Astrocyte (in vitro differentiated cells and primary cell): ENCODE measurements around the gene MTLN. TPM values are rescaled to one million over a fixed set of nuclear protein-coding genes. Genes with fewer than 3 reads are reported as not detected.

Source experiments
- DNase-seq: peaks from one replicate; pipeline ENCODE4 v3.0.0-alpha.2; 2010; ENCODE audit warnings: low read depth
- FAIRE-seq: peaks from 2 replicates; lab custom pipeline; 2011; peaks lifted over from hg19 to GRCh38; lab: Jason Lieb, UNC
- H2AFZ ChIP-seq: 2 replicates; pipeline ENCODE4 v1.6.0; 2012; ENCODE audit warnings: low read depth, low read length, inconsistent platforms
- H3K27ac ChIP-seq: 2 replicates; pipeline ENCODE4 v1.5.1; 2011; ENCODE audit warnings: low read depth, low read length, inconsistent platforms
- H3K27me3 ChIP-seq: 2 replicates; pipeline ENCODE4 v1.6.0; 2011; ENCODE audit warnings: low read length, inconsistent platforms; ENCODE audit not compliant: insufficient read depth
- H3K36me3 ChIP-seq: 2 replicates; pipeline ENCODE4 v1.5.1; 2011; ENCODE audit warnings: low read length, inconsistent platforms; ENCODE audit not compliant: insufficient read depth
- H3K4me1 ChIP-seq: 2 replicates; pipeline ENCODE4 v1.5.1; 2011; ENCODE audit warnings: low read length, inconsistent platforms; ENCODE audit not compliant: insufficient read depth
- H3K4me2 ChIP-seq: 2 replicates; pipeline ENCODE4 v1.6.0; 2012; ENCODE audit warnings: low read length, inconsistent platforms
- H3K4me3 ChIP-seq: 2 replicates; pipeline ENCODE4 v1.5.1; 2011; ENCODE audit warnings: low read depth, mild to moderate bottlenecking, low read length, inconsistent platforms; ENCODE audit not compliant: insufficient read depth
- H3K79me2 ChIP-seq: 2 replicates; pipeline ENCODE4 v1.6.0; 2012; ENCODE audit warnings: mild to moderate bottlenecking, low read length, inconsistent platforms; ENCODE audit not compliant: insufficient read depth
- H3K9ac ChIP-seq: 2 replicates; pipeline ENCODE4 v1.6.0; 2012; ENCODE audit warnings: mild to moderate bottlenecking, low read length, inconsistent platforms
- H3K9me3 ChIP-seq: 2 replicates; pipeline ENCODE4 v1.5.1; 2012; ENCODE audit warnings: low read depth, mild to moderate bottlenecking, low read length, inconsistent platforms; ENCODE audit not compliant: insufficient read depth
- H4K20me1 ChIP-seq: 2 replicates; pipeline ENCODE4 v1.6.0; 2012; ENCODE audit warnings: low read length, inconsistent platforms; ENCODE audit not compliant: insufficient read depth
- H3K27ac Mint-ChIP-seq: one replicate; pipeline ENCODE4 v1.8.0; 2021; ENCODE audit warnings: mild to moderate bottlenecking, mixed read lengths; ENCODE audit not compliant: unreplicated experiment
- H3K27me3 Mint-ChIP-seq: one replicate; pipeline ENCODE4 v1.8.0; 2021; ENCODE audit warnings: low read depth, mixed read lengths; ENCODE audit not compliant: unreplicated experiment
- H3K36me3 Mint-ChIP-seq: one replicate; pipeline ENCODE4 v1.8.0; 2021; ENCODE audit warnings: low read depth, mixed read lengths; ENCODE audit not compliant: unreplicated experiment
- H3K4me1 Mint-ChIP-seq: one replicate; pipeline ENCODE4 v1.8.0; 2021; ENCODE audit warnings: low read depth, mixed read lengths; ENCODE audit not compliant: unreplicated experiment
- H3K4me3 Mint-ChIP-seq: one replicate; pipeline ENCODE4 v1.8.0; 2021; ENCODE audit warnings: mild to moderate bottlenecking, moderate library complexity, mixed read lengths; ENCODE audit not compliant: unreplicated experiment
- H3K9me3 Mint-ChIP-seq: one replicate; pipeline ENCODE4 v1.8.0; 2021; ENCODE audit warnings: mild to moderate bottlenecking, mixed read lengths; ENCODE audit not compliant: unreplicated experiment
- EZH2 ChIP-seq: IDR thresholded peaks from 2 replicates; pipeline ENCODE4 v1.6.1; 2012; ENCODE audit warnings: mild to moderate bottlenecking, low read length, inconsistent platforms; ENCODE audit not compliant: insufficient read depth
- total RNA-seq: library from RNA; stranded (reverse); gene quantifications from 2 replicates; pipeline ENCODE4 v1.2.1, GENCODE V29; 2021
- TF ChIP-seq, protein P1 (sequence below): IDR thresholded peaks from 2 replicates; pipeline ENCODE4 v1.5.1; 2011; ENCODE audit warnings: low read depth, mild to moderate bottlenecking, inconsistent platforms, low read length, moderate library complexity; ENCODE audit not compliant: insufficient read depth

The MTLN gene
- total RNA-seq, 1 donor from 2014 or later, result 22.2 TPM

DNA sequence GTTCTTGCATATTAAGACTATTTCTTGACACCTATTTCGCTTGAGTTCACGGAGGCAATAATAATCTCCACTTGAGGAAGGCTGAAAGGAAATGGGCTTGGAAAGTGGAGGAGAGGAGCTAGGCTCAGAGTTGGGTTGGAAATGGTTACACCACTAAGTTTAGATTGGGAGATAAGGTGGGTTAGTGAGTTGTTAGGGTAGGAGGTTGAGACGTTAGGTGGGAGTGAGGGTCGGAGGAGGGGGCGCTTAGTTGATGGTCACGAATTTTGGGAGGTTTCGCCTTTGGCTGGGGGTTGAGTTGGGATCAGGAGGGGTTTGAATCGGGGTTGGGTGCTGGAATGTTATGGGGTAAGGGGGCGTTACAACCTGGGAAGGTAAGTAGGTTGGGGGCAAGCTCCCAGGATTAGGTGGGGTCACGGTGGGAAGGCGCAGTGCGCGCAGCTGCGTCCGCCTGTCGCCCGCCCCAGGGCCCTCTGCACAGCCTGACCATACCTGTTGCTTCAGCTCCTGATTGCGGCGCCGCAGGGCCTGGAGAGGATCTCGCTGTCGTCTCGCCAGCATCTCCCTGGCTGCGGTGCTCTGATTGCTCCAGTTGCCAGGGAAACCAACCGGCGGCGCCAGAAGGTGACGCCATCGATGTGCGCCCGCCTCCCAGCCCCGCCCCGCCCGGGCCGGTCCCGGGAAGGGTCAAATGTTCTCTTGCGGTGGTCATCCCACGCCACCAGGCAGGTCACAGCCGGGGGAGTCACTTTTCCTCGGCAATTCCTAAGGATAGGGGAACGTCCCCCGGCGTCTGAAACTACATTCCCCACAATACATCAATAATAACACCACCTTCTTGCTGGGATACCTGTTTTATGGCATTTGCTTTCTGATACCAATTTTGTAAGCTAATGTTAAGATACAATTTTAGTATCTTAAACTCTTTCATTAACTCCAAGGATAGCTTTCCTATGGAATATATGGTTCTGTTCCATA is 7.7 kb downstream of the MTLN start, which contains the start of gene NPHP1:
TSS of gene NPHP1 (minus strand) at position 606 of the 978 bp plus-strand sequence. CDS start at position 561, 45 bp downstream.
- peaks cover 2% of the 10 kb centered on the region for H3K4me1 Mint-ChIP-seq
- Histone ChIP-seq H3K27ac (peak within 1 kb of the TSS; percentile 51), H3K36me3 (no peaks in the 10 kb centered on the region), H3K27me3 (no peaks in the 10 kb centered on the region), H3K9me3 (no peaks in the 10 kb centered on the region), H3K9ac (peak within 1 kb of the TSS; percentile 86), H3K4me3 (peak within 1 kb of the TSS; percentile 71), H3K4me2 (peak within 1 kb of the TSS; percentile 98), H3K79me2 (no peaks in the 10 kb centered on the region), H4K20me1 (no peaks in the 10 kb centered on the region), H2AFZ (peak within 1 kb of the TSS; percentile 93), H3K4me1 (peaks cover 6% of the 10 kb centered on the region)
- TF ChIP-seq, protein P1, sequence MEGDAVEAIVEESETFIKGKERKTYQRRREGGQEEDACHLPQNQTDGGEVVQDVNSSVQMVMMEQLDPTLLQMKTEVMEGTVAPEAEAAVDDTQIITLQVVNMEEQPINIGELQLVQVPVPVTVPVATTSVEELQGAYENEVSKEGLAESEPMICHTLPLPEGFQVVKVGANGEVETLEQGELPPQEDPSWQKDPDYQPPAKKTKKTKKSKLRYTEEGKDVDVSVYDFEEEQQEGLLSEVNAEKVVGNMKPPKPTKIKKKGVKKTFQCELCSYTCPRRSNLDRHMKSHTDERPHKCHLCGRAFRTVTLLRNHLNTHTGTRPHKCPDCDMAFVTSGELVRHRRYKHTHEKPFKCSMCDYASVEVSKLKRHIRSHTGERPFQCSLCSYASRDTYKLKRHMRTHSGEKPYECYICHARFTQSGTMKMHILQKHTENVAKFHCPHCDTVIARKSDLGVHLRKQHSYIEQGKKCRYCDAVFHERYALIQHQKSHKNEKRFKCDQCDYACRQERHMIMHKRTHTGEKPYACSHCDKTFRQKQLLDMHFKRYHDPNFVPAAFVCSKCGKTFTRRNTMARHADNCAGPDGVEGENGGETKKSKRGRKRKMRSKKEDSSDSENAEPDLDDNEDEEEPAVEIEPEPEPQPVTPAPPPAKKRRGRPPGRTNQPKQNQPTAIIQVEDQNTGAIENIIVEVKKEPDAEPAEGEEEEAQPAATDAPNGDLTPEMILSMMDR, result no peak
- TF ChIP-seq EZH2, result no peak
- H3K27me3 Mint-ChIP-seq, result no peaks in the 10 kb centered on the region
- H3K36me3 Mint-ChIP-seq, result no peaks in the 10 kb centered on the region
- DNase-seq (peak; percentile 63), FAIRE-seq (no peak)
- peak within 1 kb of the TSS; percentile 98 for H3K4me3 Mint-ChIP-seq
- H3K9me3 Mint-ChIP-seq, result no peaks in the 10 kb centered on the region
- H3K27ac Mint-ChIP-seq, result peak within 1 kb of the TSS; percentile 79

DNA sequence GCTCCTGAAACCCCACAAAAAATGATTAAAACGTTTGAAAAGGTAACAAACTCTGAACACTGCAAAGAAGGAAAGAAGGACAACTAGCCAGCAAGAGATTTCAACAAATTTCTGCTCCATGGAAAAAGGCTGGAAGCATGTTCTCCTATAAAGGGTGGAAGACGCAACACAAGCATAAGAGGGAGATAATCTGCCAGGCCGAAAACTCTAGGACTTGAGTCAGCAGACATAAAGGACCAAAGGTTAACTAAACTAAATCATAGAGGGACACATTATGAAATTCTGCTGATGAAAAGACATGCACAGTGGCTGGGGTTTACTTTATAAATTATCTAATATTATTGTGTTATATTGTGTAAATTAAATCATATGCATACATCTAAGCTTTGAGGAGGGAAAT is 14.3 kb downstream of the MTLN start:
- TF ChIP-seq EZH2, result no peak
- TF ChIP-seq, protein P1, result no peak
- no peak overlapping the region for H3K27ac ChIP-seq
- Mint-ChIP-seq H3K27me3 (peaks cover 2% of the 10 kb centered on the region), H3K4me1 (no peaks in the 10 kb centered on the region), H3K9me3 (no peaks in the 10 kb centered on the region), H3K4me3 (no peak overlapping the region), H3K36me3 (no peaks in the 10 kb centered on the region), H3K27ac (no peak overlapping the region)
- DNase-seq (no peak), FAIRE-seq (no peak)
- no peaks in the 10 kb centered on the region for H3K36me3 ChIP-seq
- no peak overlapping the region for H2AFZ ChIP-seq
- no peaks in the 10 kb centered on the region for H3K79me2 ChIP-seq
- H4K20me1 ChIP-seq, result no peaks in the 10 kb centered on the region
- no peaks in the 10 kb centered on the region for H3K27me3 ChIP-seq
- no peak overlapping the region for H3K4me2 ChIP-seq
- H3K4me1 ChIP-seq, result no peaks in the 10 kb centered on the region
- no peak overlapping the region for H3K4me3 ChIP-seq
- H3K9me3 ChIP-seq, result no peaks in the 10 kb centered on the region
- no peak overlapping the region for H3K9ac ChIP-seq
